OCI-LY1 (cell line): ENCODE measurements around the gene P2RY4.
"Not testable (repeated sequence)": the region's sequence is repeated elsewhere in the genome, so short reads cannot be mapped to it uniquely, and the experiment has no call there.

Experiments
- CTCF ChIP-seq: fragments of 200-600 bp; sonication (generic), shearing (Covaris generic); IDR thresholded peaks from 2 replicates; pipeline ENCODE4 v1.5.1; 2017; ENCODE audit warnings: mild to moderate bottlenecking, antibody characterized with exemption, low read length, moderate library complexity, mixed read lengths
- EZH2 ChIP-seq: fragments of 200-600 bp; sonication (generic), shearing (Covaris generic); IDR thresholded peaks from 2 replicates; pipeline ENCODE4 v1.8.0; 2017; ENCODE audit warnings: borderline replicate concordance, mixed run types, mild to moderate bottlenecking, antibody characterized with exemption, low read length, moderate library complexity, mixed read lengths

GRCh38 chrX:70274029-70274428, 14.0 kb upstream of the P2RY4 start:
- not testable (repeated sequence) for TF ChIP-seq CTCF, EZH2
